Lower lobe of right lung (tissue), 2 donors: Measurements from ENCODE around the gene RPAP3. TPM values are rescaled to one million over a fixed set of nuclear protein-coding genes. Genes with fewer than 3 reads are reported as not detected.

ENCODE experiments used
- ATAC-seq, 2 donors: fragments of 200-7000 bp; cut with Tn5 transposase; one replicate each; pipeline ENCODE4 v1.9.1; 2020 to 2022; ENCODE audit warnings: mild to moderate bottlenecking in 2 of 2, moderate library complexity in 2 of 2
- DNase-seq: peaks from one replicate; pipeline ENCODE4 v3.0.0-alpha.2; 2020
- H3K27ac ChIP-seq: fragments of 200-600 bp; one replicate; pipeline ENCODE4 v1.8.0; 2022
- H3K27me3 ChIP-seq: fragments of 200-600 bp; one replicate; pipeline ENCODE4 v1.8.0; 2022; ENCODE audit warnings: low read depth
- H3K36me3 ChIP-seq: fragments of 200-600 bp; one replicate; pipeline ENCODE4 v1.8.0; 2022; ENCODE audit warnings: mild to moderate bottlenecking
- H3K4me1 ChIP-seq: fragments of 200-600 bp; one replicate; pipeline ENCODE4 v1.8.0; 2022
- H3K4me3 ChIP-seq: fragments of 200-600 bp; one replicate; pipeline ENCODE4 v1.8.0; 2022; ENCODE audit warnings: mild to moderate bottlenecking
- H3K9me3 ChIP-seq: fragments of 200-600 bp; one replicate; pipeline ENCODE4 v1.8.0; 2022
- CTCF ChIP-seq: fragments of 200-600 bp; IDR thresholded peaks from one replicate; pipeline ENCODE4 v1.8.0; 2022; ENCODE audit warnings: antibody characterized with exemption, mild to moderate bottlenecking
- intact Hi-C: fragments of 100-400 bp; cut with DNase I; formaldehyde crosslinking; loops from one replicate; pipeline ENCODE4 v1.11.0; 2022
- total RNA-seq: library from RNA; stranded (reverse); fragmentation: NEBNext Ultra II Directional; extraction: Animal tissue kit (Norgen Biotek cat#: 25700); gene quantifications from one replicate; pipeline ENCODE4 v1.2.1, GENCODE V29; 2021
- donor health status: DM: no; HTN: yes; CAD: no; lungs with severe emphysema.

Gene RPAP3
- total RNA-seq, 1 donor from 2014 or later: 20.2 TPM

GRCh38 chr12:47621960-47622359, 83.9 kb downstream of the RPAP3 start:
- intact Hi-C loops: no loop called here

GRCh38 chr12:47617476-47617875, 88.4 kb downstream of the RPAP3 start:
- Histone ChIP-seq H3K27ac (no peak overlapping the region), H3K36me3 (no peaks in the 10 kb centered on the region), H3K4me3 (no peak overlapping the region), H3K9me3 (peaks cover 12% of the 10 kb centered on the region), H3K4me1 (no peaks in the 10 kb centered on the region), H3K27me3 (no peaks in the 10 kb centered on the region)
- no peak for DNase-seq
- TF ChIP-seq CTCF: no peak
- ATAC-seq: no peak
- intact Hi-C loops: no loop called here

More at GRCh38 chr12:47621960-47622359, 83.9 kb downstream of the RPAP3 start:
- DNase-seq: no peak
- no peak for TF ChIP-seq CTCF
- no peaks in the 10 kb centered on the region for H3K4me1 ChIP-seq
- no peak overlapping the region for H3K4me3 ChIP-seq
- H3K27ac ChIP-seq: no peak overlapping the region
- no peaks in the 10 kb centered on the region for H3K27me3 ChIP-seq
- H3K36me3 ChIP-seq: no peaks in the 10 kb centered on the region
- H3K9me3 ChIP-seq: peaks cover 4% of the 10 kb centered on the region
- no peak for ATAC-seq

- Histone ChIP-seq H3K27me3 (no peaks in the 10 kb centered on the region), H3K36me3 (no peaks in the 10 kb centered on the region), H3K4me1 (no peaks in the 10 kb centered on the region), H3K4me3 (no peak overlapping the region), H3K9me3 (peaks cover 14% of the 10 kb centered on the region), H3K27ac (no peak overlapping the region)
- TF ChIP-seq CTCF: no peak
- ATAC-seq (no peak), DNase-seq (no peak)
- intact Hi-C loops: no loop called here
Measured at GRCh38 chr12:47616440-47616839, 89.4 kb downstream of the RPAP3 start.

- H3K9me3 ChIP-seq: peaks cover 14% of the 10 kb centered on the region
- H3K36me3 ChIP-seq: no peaks in the 10 kb centered on the region
- ATAC-seq (no peak), DNase-seq (no peak)
- H3K4me3 ChIP-seq: no peak overlapping the region
- intact Hi-C loops: no loop called here
- H3K27ac ChIP-seq: no peak overlapping the region
- no peaks in the 10 kb centered on the region for H3K27me3 ChIP-seq
- H3K4me1 ChIP-seq: no peaks in the 10 kb centered on the region
- TF ChIP-seq CTCF: no peak
Measured at GRCh38 chr12:47615711-47616110, 90.1 kb downstream of the RPAP3 start.

- no peak overlapping the region for H3K4me3 ChIP-seq
- peaks cover 14% of the 10 kb centered on the region for H3K9me3 ChIP-seq
- H3K36me3 ChIP-seq: no peaks in the 10 kb centered on the region
- TF ChIP-seq CTCF: no peak
- ATAC-seq: no peak
- H3K27ac ChIP-seq: no peak overlapping the region
- no peaks in the 10 kb centered on the region for H3K4me1 ChIP-seq
- H3K27me3 ChIP-seq: no peaks in the 10 kb centered on the region
- no peak for DNase-seq
- intact Hi-C loops: no loop called here
Measured at GRCh38 chr12:47614521-47614920, 91.3 kb downstream of the RPAP3 start.

- DNase-seq (no peak), ATAC-seq (no peak)
- H3K27ac ChIP-seq: no peak overlapping the region
- no peak overlapping the region for H3K4me3 ChIP-seq
- H3K27me3 ChIP-seq: no peaks in the 10 kb centered on the region
- H3K9me3 ChIP-seq: peaks cover 14% of the 10 kb centered on the region
- no peaks in the 10 kb centered on the region for H3K36me3 ChIP-seq
- no peaks in the 10 kb centered on the region for H3K4me1 ChIP-seq
- TF ChIP-seq CTCF: no peak
- intact Hi-C loops: no loop called here
Measured at GRCh38 chr12:47612953-47613352, 92.9 kb downstream of the RPAP3 start.
